HepG2 (cell line): ENCODE measurements around the gene ASB11. TPM values are rescaled to one million over a fixed set of nuclear protein-coding genes. Genes with fewer than 3 reads are reported as not detected.

ENCODE experiments used
- ATF5 ChIP-seq: sonication (generic); formaldehyde crosslinking; IDR thresholded peaks from 2 replicates; pipeline ENCODE4 v1.4.0; 2020; ENCODE audit warnings: mild to moderate bottlenecking, low read depth, missing genetic modification reagents
- CEBPG ChIP-seq: IDR thresholded peaks from 2 replicates; pipeline ENCODE4 v1.6.1; 2016
- CREM ChIP-seq, 2 experiments: sonication (generic) in 1 of 2; formaldehyde crosslinking in 1 of 2; IDR thresholded peaks; 2 replicates each; pipeline versions ENCODE4 v1.4.0 to v1.6.1; 2016 to 2020; ENCODE audit warnings: antibody characterized with exemption in 1 of 2, mild to moderate bottlenecking in 1 of 2, missing genetic modification reagents in 1 of 2
- FOXA1 ChIP-seq, 2 experiments: fragments of 450-650 bp in 1 of 2; sonication (generic) in 1 of 2; formaldehyde crosslinking in 1 of 2; IDR thresholded peaks; 2 replicates each; pipeline versions ENCODE4 v1.4.0 to v1.6.1; 2016 to 2020; ENCODE audit warnings: missing genetic modification reagents in 1 of 2
- GATAD2A ChIP-seq: IDR thresholded peaks from 2 replicates; pipeline ENCODE4 v1.6.1; 2016
- IRF2 ChIP-seq: IDR thresholded peaks from 2 replicates; pipeline ENCODE4 v1.6.1; 2018; ENCODE audit warnings: missing genetic modification reagents, missing compliant biosample characterization
- KDM3A ChIP-seq: IDR thresholded peaks from 2 replicates; pipeline ENCODE4 v1.6.1; 2018; ENCODE audit warnings: low read depth, missing compliant biosample characterization
- MAFF ChIP-seq: IDR thresholded peaks from 2 replicates; pipeline ENCODE4 v1.6.1; 2011; ENCODE audit warnings: low read depth, low read length, improper control_type of control experiment
- MEIS2 ChIP-seq: sonication (generic); formaldehyde crosslinking; IDR thresholded peaks from 2 replicates; pipeline ENCODE4 v1.9.0; 2021; ENCODE audit warnings: mild to moderate bottlenecking, missing genetic modification reagents
- MTERF4 ChIP-seq: sonication (generic); formaldehyde crosslinking; IDR thresholded peaks from 2 replicates; pipeline ENCODE4 v1.8.0; 2023; ENCODE audit warnings: mild to moderate bottlenecking, missing genetic modification reagents
- NFIC ChIP-seq: IDR thresholded peaks from 2 replicates; pipeline ENCODE4 v1.6.1; 2012; ENCODE audit warnings: mild to moderate bottlenecking, low read length, inconsistent platforms
- NFYB ChIP-seq: sonication (generic); formaldehyde crosslinking; IDR thresholded peaks from 2 replicates; pipeline ENCODE4 v1.4.0; 2020; ENCODE audit warnings: missing genetic modification reagents
- PRPF4 ChIP-seq: fragments of 200-400 bp; formaldehyde crosslinking; IDR thresholded peaks from 2 replicates; pipeline ENCODE4 v1.6.1; 2016; ENCODE audit warnings: low read length, low read depth; ENCODE audit not compliant: poor library complexity, severe bottlenecking
- RFX3 ChIP-seq: IDR thresholded peaks from 2 replicates; pipeline ENCODE4 v1.6.1; 2016; ENCODE audit warnings: missing biosample characterization, missing genetic modification reagents
- SAFB2 ChIP-seq: sonication (generic); formaldehyde crosslinking; IDR thresholded peaks from 2 replicates; pipeline ENCODE4 v1.5.1; 2020; ENCODE audit warnings: missing genetic modification reagents, low read depth, mild to moderate bottlenecking, borderline replicate concordance
- SNAPC5 ChIP-seq: sonication (generic); formaldehyde crosslinking; IDR thresholded peaks from 2 replicates; pipeline ENCODE4 v1.8.1; 2023; ENCODE audit warnings: mild to moderate bottlenecking, missing genetic modification reagents, borderline replicate concordance
- SOX13 ChIP-seq, 3 experiments: fragments of 450-650 bp in 1 of 3; sonication (generic) in 1 of 3; formaldehyde crosslinking in 1 of 3; IDR thresholded peaks in 2 of 3; conservative IDR thresholded peaks in 1 of 3; 2 replicates each; pipeline versions ENCODE4 v1.5.0 to v1.6.1; 2016 to 2020; ENCODE audit warnings: antibody characterized with exemption in 1 of 3, mild to moderate bottlenecking in 1 of 3, missing compliant biosample characterization in 1 of 3, missing genetic modification reagents in 1 of 3, moderate library complexity in 1 of 3
- SSRP1 ChIP-seq: IDR thresholded peaks from 2 replicates; pipeline ENCODE4 v1.6.1; 2016; ENCODE audit warnings: control low read depth
- TARDBP ChIP-seq: sonication (generic); formaldehyde crosslinking; IDR thresholded peaks from 2 replicates; pipeline ENCODE4 v1.8.0; 2022; ENCODE audit warnings: mild to moderate bottlenecking, missing genetic modification reagents
- TCF7L2 ChIP-seq: IDR thresholded peaks from 2 replicates; pipeline ENCODE4 v1.6.1; 2011; ENCODE audit warnings: mild to moderate bottlenecking, low read depth, low read length, moderate library complexity
- ZFP36 ChIP-seq: fragments of 150-350 bp; IDR thresholded peaks from 2 replicates; pipeline ENCODE4 v1.6.1; 2018; ENCODE audit warnings: borderline replicate concordance, low read length, low read depth; ENCODE audit not compliant: partially characterized antibody
- ZMAT3 ChIP-seq: sonication (generic); formaldehyde crosslinking; conservative IDR thresholded peaks from 2 replicates; pipeline ENCODE4 v1.7.0; 2021; ENCODE audit warnings: missing genetic modification reagents
- ZNF143 ChIP-seq: sonication (generic); formaldehyde crosslinking; IDR thresholded peaks from 2 replicates; pipeline ENCODE4 v1.4.0; 2020; ENCODE audit warnings: missing genetic modification reagents
- ZNF232 ChIP-seq: sonication (generic); formaldehyde crosslinking; IDR thresholded peaks from 2 replicates; pipeline ENCODE4 v1.4.0; 2020; ENCODE audit warnings: missing genetic modification reagents, borderline replicate concordance
- ZNF768 ChIP-seq: sonication (generic); formaldehyde crosslinking; IDR thresholded peaks from 2 replicates; pipeline ENCODE4 v1.4.0; 2020; ENCODE audit warnings: missing genetic modification reagents
- polyA plus RNA-seq, 8 experiments: library from polyadenylated mRNA; depleted of rRNA in 3 of 8; stranded (reverse) in 7 of 8; unstranded in 1 of 8; fragments of >200 nt; fragmentation: Illumina TruSeq in 4 of 8; extraction: Trizol in 4 of 8; gene quantifications; 2 replicates each; pipeline versions ENCODE4 v1.2.1 to v1.2.3, GENCODE V29; 2011 to 2016; ENCODE audit warnings: low read depth in 4 of 8, missing spikeins in 1 of 8, mixed read lengths in 1 of 8; ENCODE audit not compliant: insufficient read depth in 1 of 8
- total RNA-seq, 5 experiments: library from RNA; depleted of rRNA; stranded (reverse); fragments of >200 nt; fragmentation: Illumina TruSeq; extraction: Trizol; gene quantifications; 2 replicates each; pipeline ENCODE4 v1.2.3, GENCODE V29; 2016; ENCODE audit warnings: low read depth in 1 of 5

The ASB11 gene
- total and polyA plus RNA-seq, 2 of the 13 experiments (the other 11 are each of a cell fraction or from before 2014, with no cell fraction given), result not detected

- TF ChIP-seq SOX13 (IDR thresholded peaks at IDR 0.05) (no peak), SOX13 (CRISPR knock-in tag; conservative IDR thresholded peaks at IDR 0.05 in 1 of 2, IDR thresholded peaks at IDR 0.05 in 1 of 2) (no peak), RFX3 (CRISPR knock-in tag) (peak; percentile 65), NFYB (CRISPR knock-in tag) (peak; percentile 91), ZMAT3 (no peak), KDM3A (CRISPR knock-in tag) (no peak), IRF2 (0 out of 2 replicates have a peak, but pooled peaks have one; percentile 20), MAFF (no peak), TCF7L2 (no peak), ZNF768 (peak; percentile 46; the same call in 1 of the 2 replicates), SNAPC5 (no peak), MTERF4 (CRISPR knock-in tag) (no peak), ZFP36 (no peak), GATAD2A (CRISPR knock-in tag) (no peak), ATF5 (CRISPR knock-in tag) (no peak), FOXA1 (IDR thresholded peaks at IDR 0.05) (no peak), FOXA1 (CRISPR knock-in tag; IDR thresholded peaks at IDR 0.05) (no peak), ZNF143 (CRISPR knock-in tag) (no peak), TARDBP (no peak), CREM (IDR thresholded peaks at IDR 0.05) (peak; percentile 85), CREM (CRISPR knock-in tag; IDR thresholded peaks at IDR 0.05) (no peak), CEBPG (CRISPR knock-in tag) (no peak), SAFB2 (CRISPR knock-in tag) (no peak), NFIC (no peak), ZNF232 (CRISPR knock-in tag) (no peak), PRPF4 (no peak), MEIS2 (CRISPR knock-in tag) (no peak), SSRP1 (CRISPR knock-in tag) (no peak)
Measured at GRCh38 chrX:15335135-15336022, 19.9 kb upstream of the ASB11 start, which contains the start of gene PIGA (continued).
